H1 (cell line): Measurements from ENCODE around the gene LMBR1. TPM values are rescaled to one million over a fixed set of nuclear protein-coding genes. Genes with fewer than 3 reads are reported as not detected.

Experiments used
- CTCF ChIA-PET: fragments of 300-600 bp; sonication (Branson Sonifier 250); formaldehyde crosslinking; loops from one replicate; lab custom pipeline; 2021; ENCODE audit not compliant: partially characterized antibody; lab: Charles Lee
- POLR2A ChIA-PET: fragments of 300-600 bp; sonication (Branson Sonifier 250); formaldehyde crosslinking; loops from one replicate; lab custom pipeline; 2021; ENCODE audit warnings: inconsistent platforms; ENCODE audit not compliant: partially characterized antibody; lab: Charles Lee
- DNase-seq, 2 experiments: peaks; one replicate each; pipeline versions ENCODE4 v3.0.0 to v3.0.0-alpha.2; 2010 to 2022; ENCODE audit warnings: low spot score in 2 of 2, low read depth in 1 of 2, mixed read lengths in 1 of 2
- FAIRE-seq: peaks from 2 replicates; lab custom pipeline; 2011; peaks lifted over from hg19 to GRCh38; lab: Jason Lieb, UNC
- H2AFZ ChIP-seq: 2 replicates; pipeline ENCODE4 v1.8.1; 2012; ENCODE audit warnings: low read length, inconsistent platforms
- H2AK5ac ChIP-seq: 2 replicates; pipeline ENCODE4 v1.6.1; 2013; ENCODE audit warnings: low read depth, low read length
- H2BK120ac ChIP-seq: replicated peaks from 2 replicates; pipeline ENCODE3; 2013; ENCODE audit warnings: low read depth, low read length, inconsistent platforms
- H2BK12ac ChIP-seq: 2 replicates; pipeline ENCODE4 v1.6.1; 2013; ENCODE audit warnings: low read depth, low read length
- H2BK15ac ChIP-seq: 2 replicates; pipeline ENCODE4 v1.6.1; 2013; ENCODE audit warnings: low read length
- H2BK20ac ChIP-seq: 2 replicates; pipeline ENCODE4 v1.6.1; 2013; ENCODE audit warnings: low read length
- H2BK5ac ChIP-seq: 2 replicates; pipeline ENCODE4 v1.6.1; 2013; ENCODE audit warnings: low read depth, low read length
- H3K14ac ChIP-seq: 2 replicates; pipeline ENCODE4 v1.6.1; 2013; ENCODE audit warnings: inconsistent platforms; ENCODE audit not compliant: insufficient read length
- H3K18ac ChIP-seq: 2 replicates; pipeline ENCODE4 v1.6.1; 2013; ENCODE audit warnings: low read length; ENCODE audit errors: extremely low read depth
- H3K23ac ChIP-seq: 2 replicates; pipeline ENCODE4 v1.6.1; 2013; ENCODE audit warnings: inconsistent platforms; ENCODE audit not compliant: insufficient read length
- H3K23me2 ChIP-seq: 2 replicates; pipeline ENCODE4 v1.6.1; 2013; ENCODE audit warnings: low read depth, low read length
- H3K27ac ChIP-seq: 2 replicates; pipeline ENCODE4 v1.6.1; 2011; ENCODE audit warnings: low read depth, low read length, inconsistent platforms
- H3K27me3 ChIP-seq, 4 experiments: replicated peaks in 1 of 4; 1 replicate in 1 of 4; 2 replicates in 3 of 4; pipeline versions ENCODE4 v1.6.1 to v1.8.1; 2011 to 2013; ENCODE audit warnings: low read length in 3 of 4, mild to moderate bottlenecking in 3 of 4, inconsistent platforms in 2 of 4, mixed read lengths in 2 of 4, moderate library complexity in 1 of 4; ENCODE audit not compliant: control insufficient read depth in 3 of 4, insufficient read depth in 3 of 4; ENCODE audit errors: extremely low read depth in 1 of 4
- H3K36me3 ChIP-seq, 4 experiments: 2 replicates each; pipeline versions ENCODE4 v1.6.1 to v1.8.1; 2011 to 2013; ENCODE audit warnings: mild to moderate bottlenecking in 4 of 4, low read length in 3 of 4, moderate library complexity in 2 of 4, control low read depth in 1 of 4, inconsistent platforms in 1 of 4; ENCODE audit not compliant: insufficient read depth in 4 of 4, control insufficient read depth in 2 of 4
- H3K4ac ChIP-seq: replicated peaks from 2 replicates; pipeline ENCODE3; 2013; ENCODE audit warnings: low read length, low read depth, mixed read lengths, inconsistent platforms; ENCODE audit not compliant: insufficient read length
- H3K4me1 ChIP-seq, 4 experiments: replicated peaks in 1 of 4; 1 replicate in 1 of 4; 2 replicates in 3 of 4; pipeline versions ENCODE4 v1.6.1 to v1.8.1; 2011 to 2013; ENCODE audit warnings: low read length in 3 of 4, inconsistent platforms in 2 of 4, mixed read lengths in 1 of 4; ENCODE audit not compliant: insufficient read depth in 4 of 4, control insufficient read depth in 3 of 4
- H3K4me2 ChIP-seq, 2 experiments: 2 replicates each; pipeline versions ENCODE4 v1.6.1 to v1.8.1; 2011 to 2013; ENCODE audit warnings: low read depth in 2 of 2, low read length in 2 of 2, control low read depth in 1 of 2, inconsistent platforms in 1 of 2, mild to moderate bottlenecking in 1 of 2; ENCODE audit not compliant: insufficient read depth in 1 of 2
- H3K4me3 ChIP-seq, 4 experiments: fragments of 200-600, 300-600 bp in 1 of 4; sonication (generic), shearing (Covaris generic), sonication (Bioruptor Twin) in 1 of 4; 2 replicates each; pipeline versions ENCODE4 v1.5.1 to v1.8.1; 2011 to 2016; ENCODE audit warnings: low read length in 4 of 4, low read depth in 3 of 4, control low read depth in 2 of 4, inconsistent platforms in 2 of 4, mild to moderate bottlenecking in 2 of 4, mixed read lengths in 1 of 4, moderate library complexity in 1 of 4; ENCODE audit not compliant: insufficient read depth in 2 of 4; ENCODE audit errors: extremely low read depth in 1 of 4
- H3K56ac ChIP-seq: replicated peaks from 2 replicates; pipeline ENCODE3; 2013; ENCODE audit warnings: low read depth, mild to moderate bottlenecking, mixed read lengths, low read length, inconsistent platforms; ENCODE audit not compliant: insufficient read length
- H3K79me1 ChIP-seq: 2 replicates; pipeline ENCODE4 v1.6.1; 2013; ENCODE audit warnings: low read depth, low read length, control low read depth
- H3K79me2 ChIP-seq, 2 experiments: 2 replicates each; pipeline versions ENCODE4 v1.6.1 to v1.8.1; 2012 to 2013; ENCODE audit warnings: low read length in 2 of 2, mild to moderate bottlenecking in 2 of 2, inconsistent platforms in 1 of 2; ENCODE audit not compliant: insufficient read depth in 2 of 2, control insufficient read depth in 1 of 2
- H3K9ac ChIP-seq, 4 experiments: replicated peaks in 1 of 4; 1 replicate in 1 of 4; 2 replicates in 3 of 4; pipeline versions ENCODE4 v1.6.1 to v1.8.1; 2011 to 2013; ENCODE audit warnings: low read depth in 3 of 4, low read length in 3 of 4, control low read depth in 2 of 4, mild to moderate bottlenecking in 2 of 4, moderate library complexity in 2 of 4, inconsistent platforms in 1 of 4; ENCODE audit errors: extremely low read depth in 1 of 4
- H3K9me3 ChIP-seq, 2 experiments: 2 replicates each; pipeline versions ENCODE4 v1.6.1 to v1.8.1; 2012 to 2013; ENCODE audit warnings: mild to moderate bottlenecking in 2 of 2, moderate library complexity in 2 of 2, control low read depth in 1 of 2, inconsistent platforms in 1 of 2, low read depth in 1 of 2, low read length in 1 of 2, mixed read lengths in 1 of 2; ENCODE audit not compliant: insufficient read depth in 2 of 2
- H4K20me1 ChIP-seq, 2 experiments: replicated peaks in 1 of 2; 2 replicates each; pipeline versions ENCODE3 to v1.8.1; 2011 to 2013; ENCODE audit warnings: inconsistent platforms in 2 of 2, low read length in 2 of 2, mild to moderate bottlenecking in 1 of 2; ENCODE audit not compliant: insufficient read depth in 2 of 2, control insufficient read depth in 1 of 2
- H4K5ac ChIP-seq: 2 replicates; pipeline ENCODE4 v1.6.1; 2013; ENCODE audit warnings: low read length, low read depth, mixed read lengths, inconsistent platforms; ENCODE audit not compliant: insufficient read length
- H4K8ac ChIP-seq: 2 replicates; pipeline ENCODE4 v1.8.0; 2013; ENCODE audit warnings: mild to moderate bottlenecking, moderate library complexity, low read length, inconsistent platforms; ENCODE audit not compliant: insufficient read depth; ENCODE audit errors: extremely low read depth
- H4K91ac ChIP-seq: replicated peaks from 2 replicates; pipeline ENCODE3; 2013; ENCODE audit warnings: low read length, mixed read lengths, inconsistent platforms; ENCODE audit not compliant: insufficient read length
- MAFK ChIP-seq: IDR thresholded peaks from 2 replicates; pipeline ENCODE4 v1.6.1; 2012; ENCODE audit warnings: low read depth, mild to moderate bottlenecking, improper control_type of control experiment, low read length
- SP2 ChIP-seq: IDR thresholded peaks from 2 replicates; pipeline ENCODE4 v1.6.1; 2012; ENCODE audit warnings: mild to moderate bottlenecking, low read length, inconsistent platforms
- WGBS, 2 experiments: shearing (Covaris generic) in 1 of 2; methylation state at CpG; one replicate each; pipeline versions ENCODE4 v1.1.6 to v1.1.7; 2013 to 2015; ENCODE audit warnings: low lambda C conversion rate in 2 of 2, mixed read lengths in 2 of 2, inconsistent platforms in 1 of 2, low coverage in 1 of 2, missing lambda C conversion rate in 1 of 2; ENCODE audit not compliant: insufficient replicate concordance in 2 of 2, insufficient coverage in 1 of 2, insufficient read length in 1 of 2; ENCODE audit errors: extremely low coverage in 1 of 2, missing lambda C conversion rate in 1 of 2; 5-methylcytosine and 5-hydroxymethylcytosine counted together
- polyA plus RNA-seq, 7 experiments: library from polyadenylated mRNA; depleted of rRNA in 3 of 7; stranded (reverse) in 5 of 7; unstranded in 2 of 7; fragments of >200 nt in 5 of 7; fragments of 200-250 nt in 2 of 7; gene quantifications; 1 replicate in 5 of 7; 2 replicates in 1 of 7; 4 replicates in 1 of 7; pipeline versions ENCODE4 v1.2.1 to v1.2.3, GENCODE V29; 2011 to 2013; ENCODE audit warnings: missing spikeins in 2 of 7, mixed read lengths in 2 of 7
- total RNA-seq: library from RNA; stranded (reverse); fragmentation: NEBNext Ultra II Directional; extraction: Animal tissue kit (Norgen Biotek cat#: 25700); gene quantifications from 2 replicates; pipeline ENCODE4 v1.2.1, GENCODE V29; 2021

Gene LMBR1
- total and polyA plus RNA-seq, 2 of the 8 experiments (the other 6 are each of a cell fraction or from before 2014, with no cell fraction given), result 15.1 to 70.4 TPM

DNA sequence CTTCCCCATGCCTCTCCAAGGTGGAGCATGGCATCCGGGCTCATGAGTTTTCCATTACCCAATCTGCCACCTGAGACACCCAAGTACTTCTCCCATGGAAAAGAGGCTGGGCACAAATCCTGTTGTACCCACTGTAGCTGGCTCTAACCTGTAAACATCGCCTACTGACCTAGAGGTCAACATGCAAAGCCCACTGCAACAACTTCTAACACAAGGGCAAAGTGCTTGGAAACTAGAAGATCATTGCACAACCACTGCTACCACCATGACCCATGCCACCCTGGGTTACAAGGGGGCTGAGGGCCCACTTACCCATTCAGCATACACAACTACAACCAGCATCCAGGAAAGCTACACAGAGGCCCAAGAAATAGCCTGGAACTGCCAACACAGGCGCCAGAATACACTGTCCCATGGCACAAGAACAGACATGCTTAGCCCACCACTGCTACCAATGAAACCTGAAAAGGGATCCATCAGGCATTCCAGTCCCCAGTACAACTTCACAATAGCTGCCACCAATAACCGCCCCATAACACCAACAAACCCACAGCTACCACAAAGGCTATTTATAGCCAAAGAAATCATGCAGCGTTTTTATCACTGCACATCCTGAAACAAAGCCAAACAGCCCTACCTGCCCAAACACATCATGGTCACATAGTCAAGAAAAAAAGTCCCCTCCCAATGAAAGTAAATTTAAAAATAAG is 189.1 kb downstream of the LMBR1 start:
- no peak overlapping the region for H2BK20ac ChIP-seq
- no peak overlapping the region for H2BK15ac ChIP-seq
- no peak overlapping the region for H3K4ac ChIP-seq
- no peak overlapping the region for H4K91ac ChIP-seq
- POLR2A ChIA-PET, result no interaction called here
- no peak overlapping the region for H2BK120ac ChIP-seq
- no peak overlapping the region; the same call in 1 of the 2 replicates for H2BK5ac ChIP-seq
- no peak overlapping the region for H4K5ac ChIP-seq
- no peaks in the 10 kb centered on the region for H3K4me1 ChIP-seq
- no peaks in the 10 kb centered on the region for H3K23me2 ChIP-seq
- peaks cover 0 to 4% of the 10 kb centered on the region in 2 experiments; a peak in 1 of 4 replicates for H3K9me3 ChIP-seq
- no peak overlapping the region for H3K14ac ChIP-seq
- CTCF ChIA-PET, result no interaction called here
- H4K20me1 ChIP-seq, result peaks cover 0 to 2% of the 10 kb centered on the region in 2 experiments
- 0 out of 2 replicates have a peak overlapping the region, but pooled peaks have one; percentile 39 for H2BK12ac ChIP-seq
- no peak overlapping the region for H2AK5ac ChIP-seq
- 73% methylated on average over 5 of the region's 5 CpGs; no CpG with 5 or more reads in 1 of the 2 experiments for WGBS, 2 experiments
- no peak overlapping the region for H3K18ac ChIP-seq
- no peak overlapping the region for H3K27ac ChIP-seq
- no peak overlapping the region for H3K4me3 ChIP-seq
- TF ChIP-seq MAFK (no peak), SP2 (no peak)
- no peak overlapping the region for H2AFZ ChIP-seq
- H3K23ac ChIP-seq, result no peak overlapping the region
- no peak overlapping the region for H3K56ac ChIP-seq
- no peak overlapping the region for H3K9ac ChIP-seq
- H3K4me2 ChIP-seq, result no peak overlapping the region
- FAIRE-seq (no peak), DNase-seq (no peak)
- no peaks in the 10 kb centered on the region; a peak in 1 of 8 replicates for H3K36me3 ChIP-seq
- H3K79me2 ChIP-seq, result no peaks in the 10 kb centered on the region
- no peak overlapping the region for H4K8ac ChIP-seq
- H3K79me1 ChIP-seq, result no peaks in the 10 kb centered on the region
- H3K27me3 ChIP-seq, result no peaks in the 10 kb centered on the region
